Daoy (cell line): ENCODE measurements around the gene AMPD3. TPM values are rescaled to one million over a fixed set of nuclear protein-coding genes. Genes with fewer than 3 reads are reported as not detected.

Experiments used
- DNase-seq: peaks from one replicate; pipeline ENCODE4 v3.0.0-alpha.2; 2015; ENCODE audit warnings: low read depth
- total RNA-seq: library from RNA; depleted of rRNA; stranded (reverse); fragments of >200 nt; shearing (Covaris generic); gene quantifications from 2 replicates; pipeline ENCODE4 v1.2.3, GENCODE V29; 2014; rRNA removed

AMPD3 gene
- 1.3 and 2.0 TPM in 2 replicates for total RNA-seq

- peak; percentile 85 for DNase-seq
Observed at GRCh38 chr11:10454878-10455631, at the start of gene AMPD3. Gene AMPD3, plus strand, starts transcription at chr11:10455264. Its CDS starts 6,256 bp downstream, at chr11:10461520.

GRCh38 chr11:10405865-10406592, 49.0 kb upstream of the AMPD3 start:
- DNase-seq = peak; percentile 86

GRCh38 chr11:10407055-10407454, 48.0 kb upstream of the AMPD3 start:
- DNase-seq = peak; percentile 62

GRCh38 chr11:10407749-10408685, 47.0 kb upstream of the AMPD3 start:
- DNase-seq = no peak

GRCh38 chr11:10409207-10409661, 45.8 kb upstream of the AMPD3 start:
- DNase-seq = no peak

GRCh38 chr11:10410106-10410843, 44.8 kb upstream of the AMPD3 start:
- no peak for DNase-seq

- no peak for DNase-seq
Observed at GRCh38 chr11:10410844-10411200, 44.2 kb upstream of the AMPD3 start.

GRCh38 chr11:10412266-10412665, 42.8 kb upstream of the AMPD3 start:
- no peak for DNase-seq

GRCh38 chr11:10413268-10413667, 41.8 kb upstream of the AMPD3 start:
- peak; percentile 26 for DNase-seq

- no peak for DNase-seq
Observed at GRCh38 chr11:10414181-10414580, 40.9 kb upstream of the AMPD3 start.

- DNase-seq = no peak
Observed at GRCh38 chr11:10414659-10415058, 40.4 kb upstream of the AMPD3 start.

GRCh38 chr11:10415817-10416392, 39.2 kb upstream of the AMPD3 start:
- no peak for DNase-seq

- DNase-seq = no peak
Observed at GRCh38 chr11:10418259-10418949, 36.7 kb upstream of the AMPD3 start.

- DNase-seq = no peak
Observed at GRCh38 chr11:10418950-10419310, 36.1 kb upstream of the AMPD3 start.

- DNase-seq = no peak
Observed at GRCh38 chr11:10426475-10426874, 28.6 kb upstream of the AMPD3 start.

GRCh38 chr11:10428453-10428852, 26.6 kb upstream of the AMPD3 start:
- no peak for DNase-seq

- DNase-seq = no peak
Observed at GRCh38 chr11:10429526-10429925, 25.5 kb upstream of the AMPD3 start.

- DNase-seq = no peak
Observed at GRCh38 chr11:10432493-10432892, 22.6 kb upstream of the AMPD3 start.

- DNase-seq = no peak
Observed at GRCh38 chr11:10432971-10433370, 22.1 kb upstream of the AMPD3 start.

GRCh38 chr11:10436224-10436623, 18.8 kb upstream of the AMPD3 start:
- DNase-seq = no peak
